ENCODE data around the gene FEM1B. TPM values are rescaled to one million over a fixed set of nuclear protein-coding genes. Genes with fewer than 3 reads are reported as not detected.

Gene FEM1B
- total RNA-seq, 1 experiment from 2014 or later, result 47.3 TPM

DNA sequence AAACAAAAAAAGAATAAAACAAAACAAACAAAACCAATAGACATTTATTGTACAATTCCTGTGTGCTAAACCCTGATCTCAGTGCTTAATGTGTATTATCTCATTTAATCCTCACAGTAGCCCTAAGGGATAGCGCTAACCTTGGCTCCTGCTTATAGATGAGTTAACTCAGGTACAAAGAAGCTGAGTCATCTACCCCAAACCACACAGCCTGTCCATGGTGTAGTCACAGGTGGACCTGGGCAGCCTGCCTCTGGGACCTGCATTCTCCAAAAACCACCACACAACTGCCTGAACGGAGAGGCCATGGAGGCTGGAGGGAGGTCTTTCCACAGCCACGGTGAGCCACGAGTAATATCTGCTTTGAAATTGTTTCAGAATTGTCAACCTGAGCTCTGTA, 42.5 kb upstream of the FEM1B start:
- no peaks in the 10 kb centered on the region for H3K36me3 ChIP-seq (ENCODE audit: insufficient read depth, low read length, poor library complexity, severe bottlenecking)
- intact Hi-C loops (cut with micrococcal nuclease; ENCODE audit: unreplicated experiment), result no loop called here
- peaks cover 9% of the 10 kb centered on the region for H3K4me1 ChIP-seq (ENCODE audit: insufficient read depth, low read length, poor library complexity, severe bottlenecking)
- ChIA-PET CTCF (no interaction called here), POLR2A (ENCODE audit: low non-redundant PET) (no interaction called here)
- H3K27me3 ChIP-seq (replicated peaks; ENCODE audit: insufficient read depth, low read depth, low read length, poor library complexity), result no peaks in the 10 kb centered on the region
- no peak overlapping the region for H3K27ac ChIP-seq (ENCODE audit: low read depth, low read length, poor library complexity, severe bottlenecking)
- no peaks in the 10 kb centered on the region for H3K9me3 ChIP-seq (ENCODE audit: low read depth, low read length, poor library complexity, severe bottlenecking)
- no peak overlapping the region for H3K4me3 ChIP-seq (ENCODE audit: low read depth, low read length, poor library complexity, severe bottlenecking)
- BruUV-seq (replicated peaks), result no TSS peak
- TF ChIP-seq, protein P1, sequence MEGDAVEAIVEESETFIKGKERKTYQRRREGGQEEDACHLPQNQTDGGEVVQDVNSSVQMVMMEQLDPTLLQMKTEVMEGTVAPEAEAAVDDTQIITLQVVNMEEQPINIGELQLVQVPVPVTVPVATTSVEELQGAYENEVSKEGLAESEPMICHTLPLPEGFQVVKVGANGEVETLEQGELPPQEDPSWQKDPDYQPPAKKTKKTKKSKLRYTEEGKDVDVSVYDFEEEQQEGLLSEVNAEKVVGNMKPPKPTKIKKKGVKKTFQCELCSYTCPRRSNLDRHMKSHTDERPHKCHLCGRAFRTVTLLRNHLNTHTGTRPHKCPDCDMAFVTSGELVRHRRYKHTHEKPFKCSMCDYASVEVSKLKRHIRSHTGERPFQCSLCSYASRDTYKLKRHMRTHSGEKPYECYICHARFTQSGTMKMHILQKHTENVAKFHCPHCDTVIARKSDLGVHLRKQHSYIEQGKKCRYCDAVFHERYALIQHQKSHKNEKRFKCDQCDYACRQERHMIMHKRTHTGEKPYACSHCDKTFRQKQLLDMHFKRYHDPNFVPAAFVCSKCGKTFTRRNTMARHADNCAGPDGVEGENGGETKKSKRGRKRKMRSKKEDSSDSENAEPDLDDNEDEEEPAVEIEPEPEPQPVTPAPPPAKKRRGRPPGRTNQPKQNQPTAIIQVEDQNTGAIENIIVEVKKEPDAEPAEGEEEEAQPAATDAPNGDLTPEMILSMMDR (conservative IDR thresholded peaks at IDR 0.05; ENCODE audit: low read depth, low read length), result no peak
- no peak for TF ChIP-seq EZH2 (IDR thresholded peaks at IDR 0.05; ENCODE audit: borderline replicate concordance, low read depth, low read length, poor library complexity, severe bottlenecking)
- no peak for DNase-seq (ENCODE audit: low spot score)

DNA sequence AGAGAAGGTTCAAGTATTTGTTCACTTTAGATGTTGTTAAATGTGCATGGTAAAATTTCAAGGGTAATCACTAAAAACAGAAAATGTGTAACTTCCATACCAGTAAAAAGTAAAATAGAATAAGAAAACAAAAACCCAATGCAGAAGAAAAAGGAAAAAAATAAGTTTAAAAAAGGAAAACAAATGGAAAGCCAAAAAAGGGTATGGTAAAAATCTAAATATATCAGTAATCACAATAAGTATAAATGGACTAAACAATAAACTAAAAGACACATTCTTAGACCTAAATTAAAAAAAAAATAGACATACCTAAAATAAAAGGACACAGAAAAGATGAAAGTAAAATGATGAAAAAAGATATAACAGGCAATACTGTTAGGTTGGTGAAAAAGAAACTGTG, 38.5 kb upstream of the FEM1B start:
- no peak overlapping the region for H3K27ac ChIP-seq (ENCODE audit: low read depth, low read length, poor library complexity, severe bottlenecking)
- no peak for TF ChIP-seq EZH2 (IDR thresholded peaks at IDR 0.05; ENCODE audit: borderline replicate concordance, low read depth, low read length, poor library complexity, severe bottlenecking)
- TF ChIP-seq, protein P1 (conservative IDR thresholded peaks at IDR 0.05; ENCODE audit: low read depth, low read length), result no peak
- CTCF ChIA-PET, result no interaction called here
- DNase-seq (ENCODE audit: low spot score), result no peak
- no peaks in the 10 kb centered on the region for H3K36me3 ChIP-seq (ENCODE audit: insufficient read depth, low read length, poor library complexity, severe bottlenecking)
- no peaks in the 10 kb centered on the region for H3K9me3 ChIP-seq (ENCODE audit: low read depth, low read length, poor library complexity, severe bottlenecking)
- intact Hi-C loops (cut with micrococcal nuclease; ENCODE audit: unreplicated experiment), result no loop called here
- BruUV-seq (replicated peaks), result no TSS peak
- H3K4me3 ChIP-seq (ENCODE audit: low read depth, low read length, poor library complexity, severe bottlenecking), result no peak overlapping the region
- no peaks in the 10 kb centered on the region for H3K4me1 ChIP-seq (ENCODE audit: insufficient read depth, low read length, poor library complexity, severe bottlenecking)
- H3K27me3 ChIP-seq (replicated peaks; ENCODE audit: insufficient read depth, low read depth, low read length, poor library complexity), result no peaks in the 10 kb centered on the region
- POLR2A ChIA-PET (ENCODE audit: low non-redundant PET), result no interaction called here

DNA sequence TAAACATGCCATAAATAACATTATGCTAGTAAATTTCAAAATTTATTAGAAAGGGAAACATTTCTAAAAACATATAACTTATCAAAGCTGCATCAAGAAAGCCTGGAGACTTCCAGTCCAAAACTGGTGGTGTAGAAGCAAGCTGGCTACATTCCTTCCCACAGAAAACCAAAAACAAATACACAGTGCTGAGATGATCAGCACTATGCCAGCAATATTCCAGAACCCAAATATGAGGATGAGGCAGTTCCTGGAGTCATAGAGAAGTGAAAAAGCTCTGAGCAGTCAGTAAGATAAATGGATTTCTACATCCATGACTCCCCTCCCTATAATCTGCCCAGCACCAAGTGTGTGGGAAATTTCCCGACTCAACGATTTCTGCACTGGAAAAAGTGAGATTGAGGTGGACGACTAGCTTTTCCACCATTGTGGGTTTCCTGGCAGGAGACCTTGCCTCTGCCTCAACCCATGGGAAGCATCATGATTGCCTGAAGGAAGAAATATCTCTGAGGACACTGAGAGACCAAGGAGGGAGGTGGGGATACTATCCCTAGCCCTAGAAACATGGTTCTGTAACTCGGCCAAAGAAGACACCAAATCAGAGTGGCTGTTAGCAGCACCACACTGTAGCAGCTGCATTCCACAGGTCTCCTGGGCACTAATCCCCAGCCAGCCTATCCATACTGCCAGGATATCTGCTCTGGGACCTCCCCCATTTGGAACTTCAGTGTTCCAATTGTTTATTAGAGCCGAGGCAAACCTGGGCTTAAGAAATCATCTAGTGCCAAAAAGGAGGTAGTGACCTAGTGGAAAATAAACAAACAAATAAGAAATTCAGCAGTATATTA, 36.2 kb upstream of the FEM1B start:
- H3K4me1 ChIP-seq (ENCODE audit: insufficient read depth, low read length, poor library complexity, severe bottlenecking), result no peaks in the 10 kb centered on the region
- no peaks in the 10 kb centered on the region for H3K36me3 ChIP-seq (ENCODE audit: insufficient read depth, low read length, poor library complexity, severe bottlenecking)
- H3K9me3 ChIP-seq (ENCODE audit: low read depth, low read length, poor library complexity, severe bottlenecking), result no peaks in the 10 kb centered on the region
- intact Hi-C loops (cut with micrococcal nuclease; ENCODE audit: unreplicated experiment), result no loop called here
- no peak overlapping the region for H3K4me3 ChIP-seq (ENCODE audit: low read depth, low read length, poor library complexity, severe bottlenecking)
- ChIA-PET CTCF (no interaction called here), POLR2A (ENCODE audit: low non-redundant PET) (no interaction called here)
- no peaks in the 10 kb centered on the region for H3K27me3 ChIP-seq (replicated peaks; ENCODE audit: insufficient read depth, low read depth, low read length, poor library complexity)
- BruUV-seq (replicated peaks), result no TSS peak
- TF ChIP-seq, protein P1 (conservative IDR thresholded peaks at IDR 0.05; ENCODE audit: low read depth, low read length), result no peak
- no peak for TF ChIP-seq EZH2 (IDR thresholded peaks at IDR 0.05; ENCODE audit: borderline replicate concordance, low read depth, low read length, poor library complexity, severe bottlenecking)
- DNase-seq (ENCODE audit: low spot score), result no peak
- H3K27ac ChIP-seq (ENCODE audit: low read depth, low read length, poor library complexity, severe bottlenecking), result no peak overlapping the region

All from A673 (cell line).